ENCODE measurements around the gene ALKBH7.

Gene ALKBH7

GRCh38 chr19:6418562-6418932 lies 46.0 kb downstream of the ALKBH7 start:
- TF ChIP-seq ZNF274 (IDR thresholded peaks at IDR 0.05; ENCODE audit: low read depth, low read length): no peak
- no peak overlapping the region for H3K4me3 ChIP-seq (ENCODE audit: low read length)

- H3K4me3 ChIP-seq (ENCODE audit: low read length): no peak overlapping the region
- TF ChIP-seq ZNF274 (IDR thresholded peaks at IDR 0.05; ENCODE audit: low read depth, low read length): no peak
Measured at GRCh38 chr19:6421075-6422014, 48.8 kb downstream of the ALKBH7 start.

DNA sequence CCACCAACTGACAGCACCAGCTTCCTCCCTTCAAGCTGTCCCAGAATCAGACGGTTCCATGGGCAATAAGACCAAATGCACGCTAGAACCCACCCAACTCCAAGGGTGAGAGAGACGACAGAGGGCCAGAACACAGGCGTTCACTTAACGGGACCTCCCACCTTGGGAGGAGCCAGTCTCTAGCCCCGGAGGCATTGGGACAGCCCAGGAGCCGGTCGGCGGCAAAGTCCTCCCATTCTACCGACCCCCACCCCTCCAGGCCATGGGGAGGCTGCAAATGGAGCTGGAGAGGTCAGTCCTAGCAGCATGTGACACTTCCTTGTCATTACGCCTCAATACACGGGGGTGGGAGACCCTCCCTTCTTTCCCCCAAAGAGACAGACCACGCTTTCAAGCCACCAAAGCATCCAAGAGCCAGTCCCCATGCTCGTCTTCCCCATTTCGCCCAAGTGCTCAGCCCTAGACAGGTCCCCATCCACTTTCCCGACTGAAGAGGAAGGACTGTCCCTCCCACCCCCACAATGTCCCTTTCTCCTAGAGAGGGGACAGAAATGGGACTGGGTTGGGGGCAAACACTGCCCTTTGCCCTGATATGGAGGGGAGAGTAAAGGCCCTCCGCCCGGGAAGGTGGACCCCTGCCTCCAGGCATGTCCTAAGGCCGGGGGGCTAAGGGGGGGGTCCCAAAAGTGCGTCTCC lies 51.1 kb downstream of the ALKBH7 start:
- TF ChIP-seq ZNF274 (IDR thresholded peaks at IDR 0.05; ENCODE audit: low read depth, low read length): no peak

GRCh38 chr19:6424195-6424938 lies 51.8 kb downstream of the ALKBH7 start, which contains the start of gene KHSRP:
Gene KHSRP, minus strand, starts transcription at chr19:6424811. Its CDS starts 110 bp downstream, at chr19:6424701.
- TF ChIP-seq ZNF274 (IDR thresholded peaks at IDR 0.05; ENCODE audit: low read depth, low read length): no peak
- H3K4me3 ChIP-seq (ENCODE audit: low read length): peak within 1 kb of the TSS; percentile 97

More for the DNA sequence above, 51.1 kb downstream of the ALKBH7 start:
- H3K4me3 ChIP-seq (ENCODE audit: low read length): peak overlapping the region; percentile 97
